Prostate gland (tissue), 2 donors: ENCODE data around the gene DPYD.

Experiments used
- POLR2A ChIP-seq: fragments of 450-650 bp; IDR thresholded peaks from one replicate; pipeline ENCODE4 v1.6.1; 2016; ENCODE audit warnings: antibody characterized with exemption, mild to moderate bottlenecking
- TF ChIP-seq, protein P1 (sequence below), 4 experiments: fragments of 200-600 bp in 2 of 4; fragments of 450-650 bp in 2 of 4; sonication (generic) in 2 of 4; IDR thresholded peaks; 1 replicate in 3 of 4; 2 replicates in 1 of 4; pipeline ENCODE4 v1.5.1; 2016 to 2019; ENCODE audit warnings: antibody characterized with exemption in 4 of 4, mild to moderate bottlenecking in 2 of 4, moderate library complexity in 2 of 4

DNA sequence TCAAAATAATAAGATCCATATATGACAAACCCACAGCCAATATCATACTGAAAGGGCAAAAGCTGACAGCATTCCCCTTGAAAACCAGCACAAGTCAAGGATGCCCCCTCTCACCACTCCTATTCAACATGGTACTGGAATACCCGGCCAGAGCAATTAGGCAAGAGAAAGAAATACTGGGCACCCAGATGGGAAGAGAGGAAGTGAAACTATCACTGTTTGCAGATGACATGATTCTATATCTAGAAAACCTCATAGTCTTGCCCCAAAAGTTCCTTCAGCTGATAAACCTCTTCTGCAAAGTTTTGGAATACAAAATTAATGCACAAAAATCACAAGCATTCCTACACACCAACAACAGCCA, 756.6 kb downstream of the DPYD start:
- TF ChIP-seq, protein P1, sequence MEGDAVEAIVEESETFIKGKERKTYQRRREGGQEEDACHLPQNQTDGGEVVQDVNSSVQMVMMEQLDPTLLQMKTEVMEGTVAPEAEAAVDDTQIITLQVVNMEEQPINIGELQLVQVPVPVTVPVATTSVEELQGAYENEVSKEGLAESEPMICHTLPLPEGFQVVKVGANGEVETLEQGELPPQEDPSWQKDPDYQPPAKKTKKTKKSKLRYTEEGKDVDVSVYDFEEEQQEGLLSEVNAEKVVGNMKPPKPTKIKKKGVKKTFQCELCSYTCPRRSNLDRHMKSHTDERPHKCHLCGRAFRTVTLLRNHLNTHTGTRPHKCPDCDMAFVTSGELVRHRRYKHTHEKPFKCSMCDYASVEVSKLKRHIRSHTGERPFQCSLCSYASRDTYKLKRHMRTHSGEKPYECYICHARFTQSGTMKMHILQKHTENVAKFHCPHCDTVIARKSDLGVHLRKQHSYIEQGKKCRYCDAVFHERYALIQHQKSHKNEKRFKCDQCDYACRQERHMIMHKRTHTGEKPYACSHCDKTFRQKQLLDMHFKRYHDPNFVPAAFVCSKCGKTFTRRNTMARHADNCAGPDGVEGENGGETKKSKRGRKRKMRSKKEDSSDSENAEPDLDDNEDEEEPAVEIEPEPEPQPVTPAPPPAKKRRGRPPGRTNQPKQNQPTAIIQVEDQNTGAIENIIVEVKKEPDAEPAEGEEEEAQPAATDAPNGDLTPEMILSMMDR (IDR thresholded peaks at IDR 0.05): no peak
- TF ChIP-seq POLR2A: no peak
